GM10266 (cell line): Measurements from ENCODE around the gene SLC39A11.
"Not testable (repeated sequence)": the region's sequence is repeated elsewhere in the genome, so short reads cannot be mapped to it uniquely, and the experiment has no call there.

Source experiments
- DNase-seq: peaks from one replicate; pipeline ENCODE4 v3.0.0; 2012; ENCODE audit errors: extremely low spot score
- TF ChIP-seq, protein P1 (sequence below): IDR thresholded peaks from 2 replicates; pipeline ENCODE4 v1.5.1; 2012; ENCODE audit warnings: mild to moderate bottlenecking, low read depth; ENCODE audit not compliant: control insufficient read depth, insufficient read depth; ENCODE audit errors: missing control alignments

The SLC39A11 gene

GRCh38 chr17:72772331-72772821, 320.1 kb downstream of the SLC39A11 start:
- no peak for DNase-seq
- TF ChIP-seq, protein P1, sequence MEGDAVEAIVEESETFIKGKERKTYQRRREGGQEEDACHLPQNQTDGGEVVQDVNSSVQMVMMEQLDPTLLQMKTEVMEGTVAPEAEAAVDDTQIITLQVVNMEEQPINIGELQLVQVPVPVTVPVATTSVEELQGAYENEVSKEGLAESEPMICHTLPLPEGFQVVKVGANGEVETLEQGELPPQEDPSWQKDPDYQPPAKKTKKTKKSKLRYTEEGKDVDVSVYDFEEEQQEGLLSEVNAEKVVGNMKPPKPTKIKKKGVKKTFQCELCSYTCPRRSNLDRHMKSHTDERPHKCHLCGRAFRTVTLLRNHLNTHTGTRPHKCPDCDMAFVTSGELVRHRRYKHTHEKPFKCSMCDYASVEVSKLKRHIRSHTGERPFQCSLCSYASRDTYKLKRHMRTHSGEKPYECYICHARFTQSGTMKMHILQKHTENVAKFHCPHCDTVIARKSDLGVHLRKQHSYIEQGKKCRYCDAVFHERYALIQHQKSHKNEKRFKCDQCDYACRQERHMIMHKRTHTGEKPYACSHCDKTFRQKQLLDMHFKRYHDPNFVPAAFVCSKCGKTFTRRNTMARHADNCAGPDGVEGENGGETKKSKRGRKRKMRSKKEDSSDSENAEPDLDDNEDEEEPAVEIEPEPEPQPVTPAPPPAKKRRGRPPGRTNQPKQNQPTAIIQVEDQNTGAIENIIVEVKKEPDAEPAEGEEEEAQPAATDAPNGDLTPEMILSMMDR: no peak

GRCh38 chr17:72771734-72772133, 320.8 kb downstream of the SLC39A11 start:
- DNase-seq: no peak
- TF ChIP-seq, protein P1: no peak

- DNase-seq: no peak
- TF ChIP-seq, protein P1: no peak
These were observed 325.6 kb downstream of the SLC39A11 start for GRCh38 chr17:72766761-72767356.

- no peak for DNase-seq
- TF ChIP-seq, protein P1: no peak
These were observed 326.9 kb downstream of the SLC39A11 start for GRCh38 chr17:72765368-72766153.

GRCh38 chr17:72764632-72765041, 327.9 kb downstream of the SLC39A11 start:
- DNase-seq: no peak
- TF ChIP-seq, protein P1: no peak

DNA sequence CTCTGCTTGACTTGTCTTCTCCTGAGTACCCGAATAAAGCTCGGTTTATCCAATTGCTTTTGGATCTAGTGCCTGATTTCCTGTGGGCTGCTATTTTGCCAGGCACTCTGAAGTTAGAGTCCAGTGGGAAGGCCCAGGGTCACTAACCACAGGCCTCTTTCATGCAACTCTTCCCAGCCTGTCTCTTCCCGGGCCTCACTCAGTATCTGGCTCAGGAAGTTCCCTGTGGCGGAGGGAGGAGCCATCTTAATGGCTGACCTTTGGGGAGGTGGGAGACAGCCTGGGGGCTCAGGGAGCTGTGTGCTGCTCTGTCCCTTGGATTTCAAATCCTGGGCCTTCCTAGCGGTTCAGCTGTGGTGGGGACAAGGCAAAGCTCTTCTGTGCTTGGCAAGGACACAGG, 328.5 kb downstream of the SLC39A11 start:
- DNase-seq: no peak
- TF ChIP-seq, protein P1: no peak

DNA sequence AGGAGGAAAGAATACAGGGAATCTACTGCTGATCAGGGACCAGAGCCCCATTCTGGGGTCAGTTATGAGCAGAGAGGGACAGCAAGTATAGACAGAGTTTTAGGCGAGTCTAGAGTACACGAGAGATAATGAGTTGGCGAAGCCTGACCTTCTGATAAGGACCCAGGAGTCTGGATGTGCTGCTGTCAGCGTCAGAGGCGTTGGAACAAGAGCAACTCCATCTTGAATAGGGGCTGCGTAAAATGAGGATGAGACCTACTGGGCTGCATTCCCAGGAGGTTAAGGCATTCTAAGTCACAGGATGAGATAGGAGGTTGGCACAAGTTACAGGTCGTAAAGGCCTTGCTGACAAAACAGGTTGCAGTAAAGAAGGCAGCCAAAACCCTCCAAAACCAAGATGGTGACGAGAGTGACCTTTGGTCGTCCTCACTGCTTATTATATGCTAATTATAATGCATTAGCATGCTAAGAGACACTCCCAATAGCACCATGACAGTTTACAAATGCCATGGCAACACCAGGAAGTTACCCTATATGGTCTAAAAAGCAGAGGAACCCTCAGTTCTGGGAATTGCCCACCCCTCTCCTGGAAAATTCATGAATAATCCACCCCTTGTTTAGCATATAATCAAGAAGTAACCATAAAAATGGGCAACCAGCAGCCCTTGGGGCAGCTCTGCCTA, 330.5 kb downstream of the SLC39A11 start:
- DNase-seq: not testable (repeated sequence)
